Right ventricle myocardium superior (tissue), 1 donor: ENCODE data around the gene PIANP. TPM values are rescaled to one million over a fixed set of nuclear protein-coding genes. Genes with fewer than 3 reads are reported as not detected.
A peak's percentile ranks its signal among the peaks of the same experiment; 100 is the strongest.
"Not testable (repeated sequence)": the region's sequence is repeated elsewhere in the genome, so short reads cannot be mapped to it uniquely, and the experiment has no call there.

Source experiments
- ATAC-seq: fragments of 200-7000 bp; cut with Tn5 transposase; one replicate; pipeline ENCODE4 v1.9.1; 2020; ENCODE audit warnings: mild to moderate bottlenecking; ENCODE audit not compliant: poor library complexity
- DNase-seq: peaks from one replicate; pipeline ENCODE4 v3.0.0-alpha.2; 2020
- intact Hi-C: fragments of 100-400 bp; cut with DNase I; formaldehyde crosslinking; loops from one replicate; pipeline ENCODE4 v1.11.2; 2022
- long read RNA-seq: library from polyadenylated mRNA; unstranded; transcript quantifications from one replicate; pipeline ENCODE4 v2.0.0, GENCODE V29; 2021
- total RNA-seq: library from RNA; stranded (reverse); fragmentation: NEBNext Ultra II Directional; extraction: Animal tissue kit (Norgen Biotek cat#: 25700); gene quantifications from one replicate; pipeline ENCODE4 v1.2.1, GENCODE V29; 2021
- donor health status: DM: no; HTN: yes; CAD: no; lungs with severe emphysema.

The PIANP gene
- 0.35 TPM for total RNA-seq
- long read RNA-seq, partial matches to known transcripts = 2 of 2 reads
- long read RNA-seq, other reads (novel, unspliced or antisense) = 0 of 2 reads

- DNase-seq (peak; percentile 56), ATAC-seq (peak; percentile 58)
Measured at GRCh38 chr12:6700646-6701051, at the start of gene PIANP. TSS of gene PIANP (minus strand) at chr12:6700815. CDS start at chr12:6698061, 2,754 bp downstream.

GRCh38 chr12:6748761-6749160 lies 48.1 kb upstream of the PIANP start:
- ATAC-seq (no peak), DNase-seq (no peak)
- intact Hi-C loops = no loop called here

More at GRCh38 chr12:6700646-6701051, at the start of gene PIANP:
- intact Hi-C loops = no loop called here

- DNase-seq = no peak
- no peak for ATAC-seq
- intact Hi-C loops = no loop called here
Measured at GRCh38 chr12:6747216-6747615, 46.6 kb upstream of the PIANP start.

- DNase-seq (no peak), ATAC-seq (peak; percentile 50)
- intact Hi-C loops = no loop called here
Measured at GRCh38 chr12:6745741-6746525, 45.3 kb upstream of the PIANP start.

GRCh38 chr12:6743300-6743699 lies 42.7 kb upstream of the PIANP start:
- ATAC-seq, intact Hi-C loops, DNase-seq: not testable (repeated sequence)

GRCh38 chr12:6742834-6743233 lies 42.2 kb upstream of the PIANP start:
- ATAC-seq (no peak), DNase-seq (no peak)
- intact Hi-C loops = no loop called here

- intact Hi-C loops, ATAC-seq, DNase-seq: not testable (repeated sequence)
Measured at GRCh38 chr12:6742080-6742479, 41.5 kb upstream of the PIANP start.

GRCh38 chr12:6736754-6737153 lies 36.1 kb upstream of the PIANP start:
- ATAC-seq (no peak), DNase-seq (no peak)
- intact Hi-C loops = loop anchor here (5.0 kb wide), 2 partner anchors 41 to 91 kb away; partner anchors contain the start of gene P3H3

- intact Hi-C loops = loop anchor here (5.0 kb wide), 2 partner anchors 42 to 92 kb away; partner anchors contain the start of gene P3H3
- ATAC-seq (peak; percentile 95), DNase-seq (peak; percentile 85)
Measured at GRCh38 chr12:6735448-6736191, 35.0 kb upstream of the PIANP start.

GRCh38 chr12:6734506-6735387 lies 34.1 kb upstream of the PIANP start:
- ATAC-seq (no peak), DNase-seq (no peak)
- intact Hi-C loops = loop anchor here (5.0 kb wide), 2 partner anchors 43 to 93 kb away; partner anchors contain the start of gene P3H3

- ATAC-seq (no peak), DNase-seq (no peak)
- intact Hi-C loops = no loop called here
Measured at GRCh38 chr12:6730169-6730568, 29.6 kb upstream of the PIANP start.

GRCh38 chr12:6729186-6729585 lies 28.6 kb upstream of the PIANP start:
- intact Hi-C loops = no loop called here
- no peak for ATAC-seq
- DNase-seq = no peak

- ATAC-seq (no peak), DNase-seq (no peak)
- intact Hi-C loops = no loop called here
Measured at GRCh38 chr12:6725350-6725749, 24.7 kb upstream of the PIANP start.

GRCh38 chr12:6724409-6724797 lies 23.8 kb upstream of the PIANP start:
- DNase-seq = no peak
- peak; percentile 4 for ATAC-seq
- intact Hi-C loops = no loop called here

GRCh38 chr12:6723607-6724408 lies 23.2 kb upstream of the PIANP start, which contains the start of gene COPS7A:
TSS of gene COPS7A (plus strand) at chr12:6724046. CDS start at chr12:6724657, 611 bp downstream.
- DNase-seq (peak; percentile 99), ATAC-seq (peak; percentile 99)
- intact Hi-C loops = no loop called here

- intact Hi-C loops = no loop called here
- DNase-seq (no peak), ATAC-seq (no peak)
Measured at GRCh38 chr12:6722863-6723262, 22.2 kb upstream of the PIANP start.

GRCh38 chr12:6716874-6717437 lies 16.3 kb upstream of the PIANP start:
- no peak for DNase-seq
- no peak for ATAC-seq
- intact Hi-C loops = no loop called here
